Liver (tissue), 9 donors: ENCODE data around the gene MAP4K3. TPM values are rescaled to one million over a fixed set of nuclear protein-coding genes. Genes with fewer than 3 reads are reported as not detected.

Experiments
- DNase-seq: peaks from one replicate; pipeline ENCODE4 v3.0.0-alpha.2; 2017; ENCODE audit warnings: low spot score
- H3K27ac ChIP-seq, 2 donors: one replicate each; pipeline ENCODE4 v1.7.0; 2013; ENCODE audit warnings: inconsistent platforms in 2 of 2, low read length in 2 of 2, control low read depth in 1 of 2, low read depth in 1 of 2, mild to moderate bottlenecking in 1 of 2
- H3K27me3 ChIP-seq, 4 donors: one replicate each; pipeline versions ENCODE4 v1.6.1 to v1.7.0; 2013; ENCODE audit warnings: low read length in 3 of 4, inconsistent platforms in 1 of 4, mild to moderate bottlenecking in 1 of 4, moderate library complexity in 1 of 4; ENCODE audit not compliant: control insufficient read depth in 4 of 4, insufficient read depth in 4 of 4
- H3K36me3 ChIP-seq, 4 donors: one replicate each; pipeline versions ENCODE4 v1.6.1 to v1.7.0; 2013; ENCODE audit warnings: low read length in 3 of 4, mild to moderate bottlenecking in 3 of 4, low read depth in 1 of 4, moderate library complexity in 1 of 4; ENCODE audit not compliant: control insufficient read depth in 4 of 4, insufficient read depth in 3 of 4
- H3K4me1 ChIP-seq, 4 donors: one replicate each; pipeline versions ENCODE4 v1.6.1 to v1.7.0; 2013; ENCODE audit warnings: low read length in 3 of 4, mild to moderate bottlenecking in 3 of 4, moderate library complexity in 1 of 4; ENCODE audit not compliant: control insufficient read depth in 4 of 4, insufficient read depth in 4 of 4
- H3K4me3 ChIP-seq, 3 donors: one replicate each; pipeline versions ENCODE4 v1.6.1 to v1.7.0; 2013; ENCODE audit warnings: low read length in 3 of 3, control low read depth in 1 of 3, low read depth in 1 of 3, mild to moderate bottlenecking in 1 of 3
- H3K9ac ChIP-seq, 2 donors: one replicate each; pipeline ENCODE4 v1.7.0; 2013; ENCODE audit warnings: low read length in 2 of 2, mild to moderate bottlenecking in 2 of 2, moderate library complexity in 2 of 2, control low read depth in 1 of 2, low read depth in 1 of 2
- H3K9me3 ChIP-seq, 4 donors: one replicate each; pipeline versions ENCODE4 v1.6.1 to v1.7.0; 2013; ENCODE audit warnings: low read length in 3 of 4; ENCODE audit not compliant: control insufficient read depth in 4 of 4
- EGR1 ChIP-seq, 2 donors: IDR thresholded peaks; 2 replicates each; pipeline ENCODE4 v1.6.1; 2016 to 2018; ENCODE audit warnings: antibody characterized with exemption in 2 of 2, low read depth in 2 of 2
- FOXA1 ChIP-seq: IDR thresholded peaks from 2 replicates; pipeline ENCODE4 v1.6.1; 2016; ENCODE audit warnings: antibody characterized with exemption
- FOXA2 ChIP-seq: IDR thresholded peaks from 2 replicates; pipeline ENCODE4 v1.6.1; 2016; ENCODE audit warnings: antibody characterized with exemption
- GABPA ChIP-seq, 2 donors: IDR thresholded peaks in 1 of 2; conservative IDR thresholded peaks in 1 of 2; 2 replicates each; pipeline ENCODE4 v1.6.1; 2016; ENCODE audit warnings: antibody characterized with exemption in 2 of 2, mild to moderate bottlenecking in 1 of 2, moderate library complexity in 1 of 2
- HNF4A ChIP-seq, 2 donors: conservative IDR thresholded peaks; 2 replicates each; pipeline ENCODE4 v1.6.1; 2016; ENCODE audit warnings: antibody characterized with exemption in 2 of 2, mild to moderate bottlenecking in 2 of 2
- NR2F2 ChIP-seq: IDR thresholded peaks from 2 replicates; pipeline ENCODE4 v1.6.1; 2016; ENCODE audit warnings: antibody characterized with exemption
- SP1 ChIP-seq: IDR thresholded peaks from 2 replicates; pipeline ENCODE4 v1.6.1; 2018; ENCODE audit warnings: antibody characterized with exemption, mild to moderate bottlenecking
- WGBS: extraction: QIAGEN DNeasy Blood & Tissue Kit; methylation state at CpG from one replicate; pipeline ENCODE4 v1.1.7; 2013; 5-methylcytosine and 5-hydroxymethylcytosine counted together
- polyA plus RNA-seq, 2 donors: library from polyadenylated mRNA; stranded (reverse) in 1 of 2; unstranded in 1 of 2; fragments of 200-250 nt in 1 of 2; fragments of >200 nt in 1 of 2; fragmentation: Nextera tagmentation in 1 of 2; extraction: Ambion mirVana in 1 of 2; gene quantifications; one replicate each; pipeline versions ENCODE4 v1.2.1 to v1.2.3, GENCODE V29; 2013 to 2015
- total RNA-seq, 2 donors: library from RNA; depleted of rRNA; stranded (reverse); fragments of >200 nt; gene quantifications; one replicate each; pipeline ENCODE4 v1.2.3, GENCODE V29; 2014
- TF ChIP-seq, protein P1 (sequence below): IDR thresholded peaks from 2 replicates; pipeline ENCODE4 v1.6.1; 2016; ENCODE audit warnings: antibody characterized with exemption
- TF ChIP-seq, protein P2 (sequence below): IDR thresholded peaks from 2 replicates; pipeline ENCODE4 v1.6.1; 2016; ENCODE audit warnings: antibody characterized with exemption, mild to moderate bottlenecking
- TF ChIP-seq, protein P3 (sequence below): fragments of 150-350 bp; IDR thresholded peaks from 2 replicates; pipeline ENCODE4 v1.5.1; 2017; ENCODE audit warnings: improper control_type of control experiment, low read depth, low read length; ENCODE audit not compliant: missing input control
- TF ChIP-seq, protein P4 (sequence below): IDR thresholded peaks from 2 replicates; pipeline ENCODE4 v1.6.1; 2016; ENCODE audit warnings: antibody characterized with exemption
- TF ChIP-seq, protein P5 (sequence below): IDR thresholded peaks from 2 replicates; pipeline ENCODE4 v1.6.1; 2016; ENCODE audit warnings: antibody characterized with exemption
- donor health status: healthy.
- donor health status: healthy.
- donor health status: healthy.
- donor health status: healthy.
- donor health status: healthy.

The MAP4K3 gene
- total and polyA plus RNA-seq, 4 donors = 6.2 to 23.8 (median 10.9) TPM

DNA sequence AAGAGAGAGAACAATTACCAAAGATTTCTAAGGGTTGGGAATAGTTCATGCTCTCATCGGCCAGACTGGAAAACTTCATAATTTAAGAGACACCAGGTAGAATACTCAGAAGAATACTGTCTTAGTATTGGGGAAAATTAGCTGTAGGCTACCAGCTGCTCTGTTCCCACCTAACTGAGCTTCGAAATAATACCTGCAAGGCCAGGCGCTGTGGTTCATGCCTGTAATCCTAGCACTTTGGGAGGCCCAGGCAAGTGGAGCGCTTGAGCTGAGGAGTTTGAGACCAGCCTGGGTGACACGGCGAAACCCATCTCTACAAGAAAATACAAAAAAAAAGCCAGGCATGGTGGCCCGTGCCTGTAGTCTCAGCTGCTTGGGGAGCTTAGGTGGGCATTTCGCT, 35.8 kb downstream of the MAP4K3 start:
- Histone ChIP-seq H3K4me1 (no peaks in the 10 kb centered on the region), H3K9ac (no peak overlapping the region), H3K4me3 (no peak overlapping the region), H3K36me3 (no peaks in the 10 kb centered on the region), H3K27me3 (no peaks in the 10 kb centered on the region), H3K27ac (no peak overlapping the region), H3K9me3 (no peaks in the 10 kb centered on the region)
- DNase-seq = no peak
- no peak for TF ChIP-seq FOXA1
- TF ChIP-seq GABPA (IDR thresholded peaks at IDR 0.05 in 1 of 2, conservative IDR thresholded peaks at IDR 0.05 in 1 of 2) = no peak
- TF ChIP-seq, protein P1, sequence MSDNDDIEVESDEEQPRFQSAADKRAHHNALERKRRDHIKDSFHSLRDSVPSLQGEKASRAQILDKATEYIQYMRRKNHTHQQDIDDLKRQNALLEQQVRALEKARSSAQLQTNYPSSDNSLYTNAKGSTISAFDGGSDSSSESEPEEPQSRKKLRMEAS = no peak
- 93% methylated on average over 8 of the region's 8 CpGs for WGBS

DNA sequence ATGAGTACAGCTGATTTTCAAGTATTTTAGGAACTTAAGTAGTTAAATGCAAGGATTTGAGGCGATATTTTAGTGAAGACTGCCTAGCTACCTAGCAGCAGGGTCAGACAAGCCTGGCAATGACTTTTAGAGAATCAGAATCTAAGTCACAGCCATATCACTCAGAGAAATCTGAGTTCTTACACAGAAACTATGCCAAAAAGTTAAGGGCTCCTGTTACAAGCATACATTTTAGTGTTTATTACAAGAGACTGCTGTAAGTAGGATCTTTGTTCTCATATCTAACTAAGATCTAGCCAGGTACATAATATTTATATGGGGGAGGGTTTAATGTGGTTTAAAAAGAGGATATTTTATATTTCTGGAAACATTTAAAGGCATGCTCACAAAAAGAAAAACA, 37.5 kb downstream of the MAP4K3 start:
- 84% methylated on average over 1 of the region's 1 CpG for WGBS
- no peak for DNase-seq
- TF ChIP-seq SP1 = no peak
- TF ChIP-seq, protein P2, sequence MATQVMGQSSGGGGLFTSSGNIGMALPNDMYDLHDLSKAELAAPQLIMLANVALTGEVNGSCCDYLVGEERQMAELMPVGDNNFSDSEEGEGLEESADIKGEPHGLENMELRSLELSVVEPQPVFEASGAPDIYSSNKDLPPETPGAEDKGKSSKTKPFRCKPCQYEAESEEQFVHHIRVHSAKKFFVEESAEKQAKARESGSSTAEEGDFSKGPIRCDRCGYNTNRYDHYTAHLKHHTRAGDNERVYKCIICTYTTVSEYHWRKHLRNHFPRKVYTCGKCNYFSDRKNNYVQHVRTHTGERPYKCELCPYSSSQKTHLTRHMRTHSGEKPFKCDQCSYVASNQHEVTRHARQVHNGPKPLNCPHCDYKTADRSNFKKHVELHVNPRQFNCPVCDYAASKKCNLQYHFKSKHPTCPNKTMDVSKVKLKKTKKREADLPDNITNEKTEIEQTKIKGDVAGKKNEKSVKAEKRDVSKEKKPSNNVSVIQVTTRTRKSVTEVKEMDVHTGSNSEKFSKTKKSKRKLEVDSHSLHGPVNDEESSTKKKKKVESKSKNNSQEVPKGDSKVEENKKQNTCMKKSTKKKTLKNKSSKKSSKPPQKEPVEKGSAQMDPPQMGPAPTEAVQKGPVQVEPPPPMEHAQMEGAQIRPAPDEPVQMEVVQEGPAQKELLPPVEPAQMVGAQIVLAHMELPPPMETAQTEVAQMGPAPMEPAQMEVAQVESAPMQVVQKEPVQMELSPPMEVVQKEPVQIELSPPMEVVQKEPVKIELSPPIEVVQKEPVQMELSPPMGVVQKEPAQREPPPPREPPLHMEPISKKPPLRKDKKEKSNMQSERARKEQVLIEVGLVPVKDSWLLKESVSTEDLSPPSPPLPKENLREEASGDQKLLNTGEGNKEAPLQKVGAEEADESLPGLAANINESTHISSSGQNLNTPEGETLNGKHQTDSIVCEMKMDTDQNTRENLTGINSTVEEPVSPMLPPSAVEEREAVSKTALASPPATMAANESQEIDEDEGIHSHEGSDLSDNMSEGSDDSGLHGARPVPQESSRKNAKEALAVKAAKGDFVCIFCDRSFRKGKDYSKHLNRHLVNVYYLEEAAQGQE = no peak
- no peak for TF ChIP-seq EGR1 (IDR thresholded peaks at IDR 0.05; ENCODE audit: low read depth in 2 of 2)
- TF ChIP-seq NR2F2 = no peak
- TF ChIP-seq, protein P3, sequence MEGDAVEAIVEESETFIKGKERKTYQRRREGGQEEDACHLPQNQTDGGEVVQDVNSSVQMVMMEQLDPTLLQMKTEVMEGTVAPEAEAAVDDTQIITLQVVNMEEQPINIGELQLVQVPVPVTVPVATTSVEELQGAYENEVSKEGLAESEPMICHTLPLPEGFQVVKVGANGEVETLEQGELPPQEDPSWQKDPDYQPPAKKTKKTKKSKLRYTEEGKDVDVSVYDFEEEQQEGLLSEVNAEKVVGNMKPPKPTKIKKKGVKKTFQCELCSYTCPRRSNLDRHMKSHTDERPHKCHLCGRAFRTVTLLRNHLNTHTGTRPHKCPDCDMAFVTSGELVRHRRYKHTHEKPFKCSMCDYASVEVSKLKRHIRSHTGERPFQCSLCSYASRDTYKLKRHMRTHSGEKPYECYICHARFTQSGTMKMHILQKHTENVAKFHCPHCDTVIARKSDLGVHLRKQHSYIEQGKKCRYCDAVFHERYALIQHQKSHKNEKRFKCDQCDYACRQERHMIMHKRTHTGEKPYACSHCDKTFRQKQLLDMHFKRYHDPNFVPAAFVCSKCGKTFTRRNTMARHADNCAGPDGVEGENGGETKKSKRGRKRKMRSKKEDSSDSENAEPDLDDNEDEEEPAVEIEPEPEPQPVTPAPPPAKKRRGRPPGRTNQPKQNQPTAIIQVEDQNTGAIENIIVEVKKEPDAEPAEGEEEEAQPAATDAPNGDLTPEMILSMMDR = no peak
- no peak for TF ChIP-seq HNF4A (conservative IDR thresholded peaks at IDR 0.05)
- TF ChIP-seq, protein P4, sequence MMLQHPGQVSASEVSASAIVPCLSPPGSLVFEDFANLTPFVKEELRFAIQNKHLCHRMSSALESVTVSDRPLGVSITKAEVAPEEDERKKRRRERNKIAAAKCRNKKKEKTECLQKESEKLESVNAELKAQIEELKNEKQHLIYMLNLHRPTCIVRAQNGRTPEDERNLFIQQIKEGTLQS = no peak
- no peak for TF ChIP-seq FOXA1
- no peak for TF ChIP-seq FOXA2
- TF ChIP-seq GABPA (IDR thresholded peaks at IDR 0.05 in 1 of 2, conservative IDR thresholded peaks at IDR 0.05 in 1 of 2) = no peak
- TF ChIP-seq, protein P1 = no peak

DNA sequence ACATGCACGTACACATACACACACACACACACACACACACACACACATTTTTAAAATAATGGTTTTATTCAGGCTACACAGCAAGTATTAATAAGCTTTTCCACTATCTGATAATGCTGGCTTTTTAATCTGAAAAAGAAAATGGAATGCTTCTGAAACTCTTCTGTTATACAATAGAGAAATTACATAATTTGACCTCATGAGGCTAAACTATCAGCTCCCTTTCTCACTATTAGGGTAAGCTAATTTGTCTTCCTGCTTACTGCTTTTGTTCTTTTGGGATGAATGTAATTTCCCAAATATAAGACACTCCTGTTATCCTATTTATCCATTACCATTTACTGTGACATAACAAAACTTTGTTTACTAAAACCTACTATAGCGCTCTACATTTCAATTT, 41.8 kb downstream of the MAP4K3 start:
- Histone ChIP-seq H3K4me1 (peaks cover 0 to 7% (median 2%) of the 10 kb centered on the region in 4 donors), H3K27ac (no peak overlapping the region), H3K9me3 (no peaks in the 10 kb centered on the region), H3K36me3 (peaks cover 0 to 2% (median 0%) of the 10 kb centered on the region in 4 donors), H3K4me3 (no peak overlapping the region), H3K27me3 (no peaks in the 10 kb centered on the region), H3K9ac (no peak overlapping the region)
- 89% methylated on average over 2 of the region's 2 CpGs for WGBS
- DNase-seq = no peak
- TF ChIP-seq, protein P5, sequence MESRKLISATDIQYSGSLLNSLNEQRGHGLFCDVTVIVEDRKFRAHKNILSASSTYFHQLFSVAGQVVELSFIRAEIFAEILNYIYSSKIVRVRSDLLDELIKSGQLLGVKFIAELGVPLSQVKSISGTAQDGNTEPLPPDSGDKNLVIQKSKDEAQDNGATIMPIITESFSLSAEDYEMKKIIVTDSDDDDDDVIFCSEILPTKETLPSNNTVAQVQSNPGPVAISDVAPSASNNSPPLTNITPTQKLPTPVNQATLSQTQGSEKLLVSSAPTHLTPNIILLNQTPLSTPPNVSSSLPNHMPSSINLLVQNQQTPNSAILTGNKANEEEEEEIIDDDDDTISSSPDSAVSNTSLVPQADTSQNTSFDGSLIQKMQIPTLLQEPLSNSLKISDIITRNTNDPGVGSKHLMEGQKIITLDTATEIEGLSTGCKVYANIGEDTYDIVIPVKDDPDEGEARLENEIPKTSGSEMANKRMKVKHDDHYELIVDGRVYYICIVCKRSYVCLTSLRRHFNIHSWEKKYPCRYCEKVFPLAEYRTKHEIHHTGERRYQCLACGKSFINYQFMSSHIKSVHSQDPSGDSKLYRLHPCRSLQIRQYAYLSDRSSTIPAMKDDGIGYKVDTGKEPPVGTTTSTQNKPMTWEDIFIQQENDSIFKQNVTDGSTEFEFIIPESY = no peak
- TF ChIP-seq FOXA2 = no peak
- no peak for TF ChIP-seq FOXA1

More for the DNA sequence above, 37.5 kb downstream of the MAP4K3 start:
- H3K9ac ChIP-seq = no peak overlapping the region
- H3K27ac ChIP-seq = no peak overlapping the region
- H3K4me1 ChIP-seq = peaks cover 0 to 7% (median 2%) of the 10 kb centered on the region in 4 donors
- no peaks in the 10 kb centered on the region for H3K27me3 ChIP-seq
- no peaks in the 10 kb centered on the region for H3K9me3 ChIP-seq
- H3K36me3 ChIP-seq = no peaks in the 10 kb centered on the region
- no peak overlapping the region for H3K4me3 ChIP-seq
